ENCODE data around the gene ATRAID. TPM values are rescaled to one million over a fixed set of nuclear protein-coding genes. Genes with fewer than 3 reads are reported as not detected.
A peak's percentile ranks its signal among the peaks of the same experiment; 100 is the strongest.

ATRAID gene
- total RNA-seq, 1 experiment from 2014 or later: 104 TPM

GRCh38 chr2:27249891-27250651 is 38.2 kb downstream of the ATRAID start:
- intact Hi-C loops (cut with micrococcal nuclease; ENCODE audit: unreplicated experiment): no loop called here
- Mint-ChIP-seq H3K36me3 (ENCODE audit: insufficient read depth, unreplicated experiment) (peaks cover 22% of the 10 kb centered on the region), H3K4me1 (ENCODE audit: low read depth, unreplicated experiment) (no peaks in the 10 kb centered on the region), H3K27me3 (ENCODE audit: unreplicated experiment) (peaks cover 62% of the 10 kb centered on the region), H3K9me3 (ENCODE audit: low read depth, unreplicated experiment) (no peaks in the 10 kb centered on the region), H3K4me3 (ENCODE audit: low read depth, unreplicated experiment) (no peak overlapping the region), H3K27ac (ENCODE audit: unreplicated experiment) (no peak overlapping the region)
- no TSS peak for BruUV-seq (replicated peaks)
- TF ChIP-seq, protein P1, sequence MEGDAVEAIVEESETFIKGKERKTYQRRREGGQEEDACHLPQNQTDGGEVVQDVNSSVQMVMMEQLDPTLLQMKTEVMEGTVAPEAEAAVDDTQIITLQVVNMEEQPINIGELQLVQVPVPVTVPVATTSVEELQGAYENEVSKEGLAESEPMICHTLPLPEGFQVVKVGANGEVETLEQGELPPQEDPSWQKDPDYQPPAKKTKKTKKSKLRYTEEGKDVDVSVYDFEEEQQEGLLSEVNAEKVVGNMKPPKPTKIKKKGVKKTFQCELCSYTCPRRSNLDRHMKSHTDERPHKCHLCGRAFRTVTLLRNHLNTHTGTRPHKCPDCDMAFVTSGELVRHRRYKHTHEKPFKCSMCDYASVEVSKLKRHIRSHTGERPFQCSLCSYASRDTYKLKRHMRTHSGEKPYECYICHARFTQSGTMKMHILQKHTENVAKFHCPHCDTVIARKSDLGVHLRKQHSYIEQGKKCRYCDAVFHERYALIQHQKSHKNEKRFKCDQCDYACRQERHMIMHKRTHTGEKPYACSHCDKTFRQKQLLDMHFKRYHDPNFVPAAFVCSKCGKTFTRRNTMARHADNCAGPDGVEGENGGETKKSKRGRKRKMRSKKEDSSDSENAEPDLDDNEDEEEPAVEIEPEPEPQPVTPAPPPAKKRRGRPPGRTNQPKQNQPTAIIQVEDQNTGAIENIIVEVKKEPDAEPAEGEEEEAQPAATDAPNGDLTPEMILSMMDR (IDR thresholded peaks at IDR 0.05; ENCODE audit: unreplicated experiment): peak; percentile 84
- CTCF ChIA-PET: interaction anchor here (1.0 to 1.3 kb wide), 2 partner anchors 30 to 53 kb away, joined by 8 to 11 read pairs; no protein-coding TSS in a partner anchor
- peak; percentile 68 for DNase-seq

GRCh38 chr2:27250652-27251379 is 39.0 kb downstream of the ATRAID start:
- H3K4me3 Mint-ChIP-seq (ENCODE audit: low read depth, unreplicated experiment): no peak overlapping the region
- CTCF ChIA-PET: interaction anchor here (1.3 kb wide), 1 partner anchor 52 kb away, joined by 11 read pairs; no protein-coding TSS in a partner anchor
- DNase-seq: no peak
- H3K27me3 Mint-ChIP-seq (ENCODE audit: unreplicated experiment): peaks cover 70% of the 10 kb centered on the region
- BruUV-seq (replicated peaks): no TSS peak
- H3K9me3 Mint-ChIP-seq (ENCODE audit: low read depth, unreplicated experiment): no peaks in the 10 kb centered on the region
- TF ChIP-seq, protein P1 (IDR thresholded peaks at IDR 0.05; ENCODE audit: unreplicated experiment): no peak
- H3K4me1 Mint-ChIP-seq (ENCODE audit: low read depth, unreplicated experiment): no peaks in the 10 kb centered on the region
- peaks cover 22% of the 10 kb centered on the region for H3K36me3 Mint-ChIP-seq (ENCODE audit: insufficient read depth, unreplicated experiment)
- intact Hi-C loops (cut with micrococcal nuclease; ENCODE audit: unreplicated experiment): no loop called here
- H3K27ac Mint-ChIP-seq (ENCODE audit: unreplicated experiment): no peak overlapping the region

- no peak overlapping the region for H3K27ac Mint-ChIP-seq (ENCODE audit: unreplicated experiment)
- intact Hi-C loops (cut with micrococcal nuclease; ENCODE audit: unreplicated experiment): no loop called here
Observed at GRCh38 chr2:27251766-27252165, 39.9 kb downstream of the ATRAID start.

GRCh38 chr2:27255187-27255586 is 43.3 kb downstream of the ATRAID start:
- CTCF ChIA-PET: no interaction called here
- Mint-ChIP-seq H3K4me1 (ENCODE audit: low read depth, unreplicated experiment) (no peaks in the 10 kb centered on the region), H3K27ac (ENCODE audit: unreplicated experiment) (no peak overlapping the region), H3K9me3 (ENCODE audit: low read depth, unreplicated experiment) (no peaks in the 10 kb centered on the region), H3K4me3 (ENCODE audit: low read depth, unreplicated experiment) (no peak overlapping the region), H3K36me3 (ENCODE audit: insufficient read depth, unreplicated experiment) (no peaks in the 10 kb centered on the region), H3K27me3 (ENCODE audit: unreplicated experiment) (peaks cover 76% of the 10 kb centered on the region)
- DNase-seq: no peak
- BruUV-seq (replicated peaks): no TSS peak
- intact Hi-C loops (cut with micrococcal nuclease; ENCODE audit: unreplicated experiment): no loop called here
- TF ChIP-seq, protein P1 (IDR thresholded peaks at IDR 0.05; ENCODE audit: unreplicated experiment): no peak

More at GRCh38 chr2:27251766-27252165, 39.9 kb downstream of the ATRAID start:
- BruUV-seq (replicated peaks): no TSS peak
- Mint-ChIP-seq H3K9me3 (ENCODE audit: low read depth, unreplicated experiment) (no peaks in the 10 kb centered on the region), H3K4me1 (ENCODE audit: low read depth, unreplicated experiment) (no peaks in the 10 kb centered on the region), H3K27me3 (ENCODE audit: unreplicated experiment) (peaks cover 79% of the 10 kb centered on the region), H3K36me3 (ENCODE audit: insufficient read depth, unreplicated experiment) (peaks cover 22% of the 10 kb centered on the region), H3K4me3 (ENCODE audit: low read depth, unreplicated experiment) (no peak overlapping the region)
- TF ChIP-seq, protein P1 (IDR thresholded peaks at IDR 0.05; ENCODE audit: unreplicated experiment): no peak
- DNase-seq: no peak
- CTCF ChIA-PET: interaction anchor here (1.3 kb wide), 1 partner anchor 51 kb away, joined by 11 read pairs; no protein-coding TSS in a partner anchor

Measured in Calu3 (cell line).